RWPE1 (cell line): ENCODE measurements around the gene THAP5.

Experiments
- CTCF ChIA-PET: fragments of 350-600 bp; sonication (Branson Sonifier 250); formaldehyde crosslinking; extraction: SDS; loops from one replicate; lab custom pipeline; 2021; lab: Yijun Ruan, JAX
- POLR2A ChIA-PET: fragments of 400-600 bp; formaldehyde crosslinking; extraction: SDS; loops from one replicate; lab custom pipeline; 2020; ENCODE audit warnings: antibody characterized with exemption; ENCODE audit not compliant: low non-redundant PET; lab: Yijun Ruan, JAX
- DNase-seq: peaks from one replicate; pipeline ENCODE4 v3.0.0; 2012; ENCODE audit warnings: low spot score
- H3K27ac ChIP-seq: fragments of 450-650 bp; 2 replicates; pipeline ENCODE4 v1.5.1; 2017
- TF ChIP-seq, protein P1 (sequence below): fragments of 450-650 bp; conservative IDR thresholded peaks from 2 replicates; pipeline ENCODE4 v1.5.1; 2017; ENCODE audit warnings: low read depth, mild to moderate bottlenecking

The THAP5 gene

DNA sequence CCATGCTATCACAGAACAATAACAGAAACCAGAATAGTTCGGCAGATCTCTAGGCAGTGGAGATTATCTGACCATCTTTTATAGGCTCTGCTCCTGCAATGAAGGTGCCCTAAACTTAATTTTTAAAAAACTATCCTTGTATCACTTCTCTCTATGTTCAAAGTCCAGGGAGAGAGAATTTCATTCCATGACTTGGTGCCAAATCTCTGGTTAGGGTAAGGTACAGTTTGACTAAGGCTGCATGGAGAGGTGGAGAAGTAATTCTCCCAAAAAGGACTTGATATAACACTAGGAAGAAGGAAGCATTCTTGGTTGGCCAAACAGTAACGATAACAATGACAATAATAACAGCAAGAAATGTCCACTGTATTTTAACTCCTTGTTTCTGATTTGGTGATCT lies 40.1 kb upstream of the THAP5 start:
- POLR2A ChIA-PET, result no interaction called here
- CTCF ChIA-PET, result no interaction called here
- no peak for DNase-seq
- TF ChIP-seq, protein P1, sequence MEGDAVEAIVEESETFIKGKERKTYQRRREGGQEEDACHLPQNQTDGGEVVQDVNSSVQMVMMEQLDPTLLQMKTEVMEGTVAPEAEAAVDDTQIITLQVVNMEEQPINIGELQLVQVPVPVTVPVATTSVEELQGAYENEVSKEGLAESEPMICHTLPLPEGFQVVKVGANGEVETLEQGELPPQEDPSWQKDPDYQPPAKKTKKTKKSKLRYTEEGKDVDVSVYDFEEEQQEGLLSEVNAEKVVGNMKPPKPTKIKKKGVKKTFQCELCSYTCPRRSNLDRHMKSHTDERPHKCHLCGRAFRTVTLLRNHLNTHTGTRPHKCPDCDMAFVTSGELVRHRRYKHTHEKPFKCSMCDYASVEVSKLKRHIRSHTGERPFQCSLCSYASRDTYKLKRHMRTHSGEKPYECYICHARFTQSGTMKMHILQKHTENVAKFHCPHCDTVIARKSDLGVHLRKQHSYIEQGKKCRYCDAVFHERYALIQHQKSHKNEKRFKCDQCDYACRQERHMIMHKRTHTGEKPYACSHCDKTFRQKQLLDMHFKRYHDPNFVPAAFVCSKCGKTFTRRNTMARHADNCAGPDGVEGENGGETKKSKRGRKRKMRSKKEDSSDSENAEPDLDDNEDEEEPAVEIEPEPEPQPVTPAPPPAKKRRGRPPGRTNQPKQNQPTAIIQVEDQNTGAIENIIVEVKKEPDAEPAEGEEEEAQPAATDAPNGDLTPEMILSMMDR, result no peak
- H3K27ac ChIP-seq, result no peak overlapping the region

DNA sequence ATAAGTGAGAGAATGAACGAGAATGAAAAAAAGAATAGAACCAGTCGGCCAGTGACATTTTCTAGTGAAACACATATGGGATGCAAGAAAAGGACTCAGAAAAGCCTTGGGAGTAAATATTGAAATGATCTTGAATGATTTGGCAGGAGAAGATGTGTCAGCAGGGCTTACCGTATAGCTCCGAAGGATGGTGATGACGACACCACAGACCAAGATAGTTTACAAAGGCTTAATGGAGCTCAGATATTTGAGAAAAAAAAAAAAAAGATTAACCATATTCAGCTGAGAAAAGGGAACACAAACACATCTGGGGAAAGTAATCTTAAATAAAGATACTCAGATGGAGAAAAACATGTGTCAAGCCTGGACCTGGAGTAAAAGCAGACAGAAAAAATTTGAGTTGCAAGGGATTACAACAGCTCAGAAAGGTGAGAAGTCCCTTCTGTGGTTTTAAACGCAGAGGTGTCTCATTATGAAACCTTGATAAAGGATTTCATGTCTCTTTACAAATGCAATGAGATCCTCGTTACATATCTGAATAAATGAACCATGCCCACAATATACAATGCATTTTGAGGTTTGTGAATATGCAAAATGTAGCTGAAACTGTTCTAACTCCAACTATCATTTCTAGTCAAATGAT lies 36.2 kb upstream of the THAP5 start:
- POLR2A ChIA-PET, result no interaction called here
- DNase-seq, result no peak
- TF ChIP-seq, protein P1, result no peak
- CTCF ChIA-PET, result no interaction called here
- H3K27ac ChIP-seq, result no peak overlapping the region

DNA sequence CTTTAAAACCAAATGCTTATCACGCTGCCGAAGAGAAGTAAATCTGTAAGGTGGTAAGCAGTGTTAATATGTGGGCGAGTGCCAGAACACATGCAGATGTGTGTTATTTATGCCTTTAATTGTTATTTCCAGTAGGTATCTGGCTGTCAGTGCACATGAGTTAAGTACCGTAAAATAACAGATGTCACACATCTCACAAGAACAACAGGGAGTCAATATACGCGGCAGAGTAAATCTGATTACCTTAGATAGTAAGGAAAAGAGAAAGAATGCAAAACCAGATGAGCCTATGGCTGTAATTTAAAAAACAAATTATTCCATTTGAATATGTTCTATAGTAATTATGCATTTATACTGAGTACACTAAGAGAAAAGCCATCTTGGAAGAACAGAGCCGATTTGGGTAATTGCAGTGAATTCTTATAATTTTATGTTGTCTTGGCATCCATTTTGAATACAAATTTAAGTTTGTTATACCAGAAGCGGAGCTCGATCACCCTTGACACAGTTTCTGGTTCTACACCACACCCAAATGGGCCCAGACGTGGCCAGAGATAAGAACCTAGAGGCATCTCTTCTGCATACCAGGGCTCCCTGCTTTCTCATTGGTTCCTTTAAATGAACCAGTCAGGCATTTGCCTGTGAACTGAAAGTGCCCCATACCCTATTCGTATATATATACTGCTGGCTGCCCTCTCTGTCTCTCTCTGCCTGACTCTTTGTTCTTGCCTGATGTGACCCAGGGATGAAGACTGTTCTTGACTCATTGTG lies 35.0 kb upstream of the THAP5 start:
- TF ChIP-seq, protein P1, result no peak
- POLR2A ChIA-PET, result no interaction called here
- DNase-seq, result no peak
- CTCF ChIA-PET, result interaction anchor here (1.0 kb wide), 1 partner anchor 18 kb away, joined by 3 read pairs; no protein-coding TSS in a partner anchor
- no peak overlapping the region for H3K27ac ChIP-seq

DNA sequence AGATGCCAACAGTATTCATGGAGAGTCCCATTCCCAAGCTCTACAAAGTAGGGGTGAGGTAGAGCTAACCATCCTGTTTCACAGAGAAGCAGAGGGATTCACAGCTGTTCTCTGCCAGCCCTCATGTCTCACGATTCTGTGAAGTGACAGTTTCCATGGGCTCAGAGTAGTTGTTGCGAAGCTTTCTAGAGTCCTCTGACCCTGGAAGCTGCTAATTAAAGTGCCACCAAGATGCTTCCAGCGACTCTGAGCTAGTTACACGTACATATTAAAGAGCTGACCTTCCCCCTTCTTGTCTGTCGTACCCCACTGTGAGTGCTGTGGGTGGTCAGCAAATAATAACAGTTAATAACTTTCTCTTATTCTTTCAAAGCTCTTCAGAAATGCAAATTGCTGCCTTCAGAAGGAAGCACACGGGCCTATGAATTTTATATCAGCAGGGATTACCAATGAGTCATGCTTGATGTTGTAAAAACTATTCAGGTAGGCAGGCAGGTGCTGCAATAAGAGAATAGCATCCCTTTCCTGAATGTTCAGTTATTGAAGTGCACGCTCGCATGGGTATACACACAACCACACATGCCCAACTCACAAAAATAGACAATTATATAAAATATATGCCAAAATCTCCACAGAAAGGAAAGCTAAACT lies 34.3 kb upstream of the THAP5 start:
- CTCF ChIA-PET, result interaction anchor here (1.0 kb wide), 1 partner anchor 17 kb away, joined by 3 read pairs; no protein-coding TSS in a partner anchor

DNA sequence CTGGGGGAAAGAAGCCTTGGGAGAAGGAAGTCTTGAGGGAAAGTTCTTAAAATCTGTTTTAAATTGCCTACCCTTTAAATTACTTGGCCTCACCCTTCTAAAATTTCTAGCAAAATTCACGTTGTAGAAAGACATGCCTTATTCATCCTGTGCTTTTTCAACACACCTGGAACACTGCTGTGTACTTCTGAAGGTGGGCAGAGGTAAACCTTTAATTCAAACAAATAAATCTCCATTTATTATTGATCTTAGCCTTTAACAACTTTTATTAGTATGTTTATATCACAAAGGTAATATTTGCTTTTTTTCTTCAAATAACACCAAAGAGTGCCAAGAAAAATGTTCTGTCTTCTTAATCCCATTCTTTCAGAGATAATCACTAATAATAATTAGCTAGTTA lies 30.9 kb upstream of the THAP5 start:
- DNase-seq, result no peak
- ChIA-PET POLR2A (no interaction called here), CTCF (no interaction called here)
- TF ChIP-seq, protein P1, result no peak
- no peak overlapping the region for H3K27ac ChIP-seq

More for the DNA sequence above, 34.3 kb upstream of the THAP5 start:
- peak; percentile 10 for DNase-seq
- POLR2A ChIA-PET, result no interaction called here
- TF ChIP-seq, protein P1, result no peak
- H3K27ac ChIP-seq, result no peak overlapping the region

DNA sequence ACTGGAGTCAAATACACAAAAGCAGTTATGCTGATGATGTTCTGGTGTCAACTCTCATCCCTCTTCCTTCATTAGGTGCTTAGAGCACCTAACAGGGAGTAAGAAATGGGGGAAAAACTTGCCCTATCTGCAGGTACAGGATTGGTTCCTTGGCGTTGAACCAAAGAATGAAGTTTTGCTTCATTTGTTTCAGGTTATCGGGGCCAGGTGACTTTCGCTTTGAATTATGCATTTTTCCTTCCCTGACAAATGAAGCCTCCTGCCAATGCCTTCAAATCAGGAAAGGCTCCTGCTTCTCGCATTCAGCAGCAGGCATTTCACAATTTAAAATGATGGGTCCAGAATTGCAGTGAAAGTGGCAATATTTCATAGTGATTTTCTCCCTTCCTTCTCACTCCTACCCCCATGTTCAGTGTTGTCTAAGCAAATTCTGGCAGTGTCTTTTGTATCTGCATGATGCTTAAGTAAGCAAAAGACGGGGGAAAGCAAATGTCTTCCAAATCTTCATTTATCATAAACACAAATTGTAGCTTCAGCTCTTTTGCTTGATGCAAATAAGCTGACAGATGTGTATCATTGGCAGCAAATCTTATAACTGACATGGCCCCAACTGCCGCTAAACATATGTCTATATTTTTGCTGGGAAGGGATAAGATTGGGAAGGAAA lies 29.5 kb upstream of the THAP5 start:
- ChIA-PET CTCF (no interaction called here), POLR2A (no interaction called here)
- no peak for DNase-seq
- TF ChIP-seq, protein P1, result no peak
- H3K27ac ChIP-seq, result no peak overlapping the region
